GM19025 (cell line): ENCODE results near the gene HSD17B8.

Source experiments
- ATAC-seq: cut with Tn5 transposase; IDR thresholded peaks from one replicate; pipeline ENCODE4 v1.9.1; 2021; ENCODE audit warnings: mild to moderate bottlenecking, low read depth, moderate library complexity; ENCODE audit not compliant: unreplicated experiment

Gene HSD17B8

DNA sequence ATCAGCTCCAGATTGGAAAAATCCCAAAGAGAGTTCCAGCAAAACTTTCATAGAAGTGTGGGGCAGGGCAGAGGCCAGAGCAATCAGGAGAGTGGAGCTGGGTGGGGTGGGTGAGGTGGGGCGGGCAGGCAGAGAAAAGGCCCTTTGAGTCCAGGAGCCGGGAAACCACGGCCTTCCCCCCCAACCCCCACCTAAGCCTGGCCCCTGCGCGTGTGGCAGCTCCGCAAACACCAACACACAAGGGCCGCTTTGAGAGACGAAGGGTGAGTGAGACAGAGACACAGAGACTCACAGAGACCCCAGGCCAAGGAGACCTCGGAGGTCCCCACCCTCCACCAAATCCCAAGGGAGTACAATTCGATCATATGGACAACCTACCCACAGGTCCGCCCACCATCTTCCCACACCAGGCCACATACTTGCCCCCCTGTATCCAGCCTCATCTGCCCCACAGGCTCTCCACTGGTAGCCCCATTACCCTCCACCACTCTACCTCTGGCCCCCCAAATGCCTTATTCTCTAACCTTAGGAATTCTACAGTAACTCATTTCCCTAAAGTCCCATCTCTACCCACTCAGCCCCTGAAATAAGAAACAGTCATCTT, 13.8 kb upstream of the HSD17B8 start:
- no peak for ATAC-seq

DNA sequence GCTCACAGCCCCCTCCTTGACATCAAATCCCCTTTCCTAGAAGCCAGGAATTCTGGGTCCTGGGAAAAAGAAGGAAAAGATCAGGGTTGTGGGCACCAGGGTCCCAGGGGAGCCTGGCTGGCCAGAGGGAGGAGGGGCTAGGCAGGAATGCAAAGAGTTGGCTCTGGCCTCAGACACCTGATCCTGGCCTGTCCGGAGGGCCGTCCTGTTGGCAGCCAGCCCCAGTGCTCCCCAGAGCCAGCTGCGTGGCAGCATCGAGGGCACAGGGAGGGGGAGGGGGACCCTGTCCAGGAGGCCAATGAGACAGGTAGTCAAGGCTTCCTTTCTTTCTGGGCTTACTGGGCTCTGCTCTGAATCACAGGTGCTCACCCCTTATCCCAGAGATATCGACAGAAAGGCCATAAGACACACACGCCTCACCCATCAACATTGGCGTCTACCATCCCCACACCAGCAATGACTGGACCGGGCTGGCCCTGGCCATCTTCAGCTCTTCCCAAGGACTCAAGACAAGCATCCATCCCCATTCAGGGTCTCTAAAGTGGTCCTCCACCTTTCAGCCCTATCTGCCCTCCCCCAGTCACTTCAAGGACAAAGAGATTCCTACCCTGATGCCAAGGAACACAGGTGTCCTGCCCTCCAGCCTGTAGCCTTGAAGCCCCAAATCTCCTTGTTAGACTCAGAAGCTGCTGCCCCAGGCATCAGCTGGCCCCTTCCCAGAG, 12.9 kb upstream of the HSD17B8 start:
- no peak for ATAC-seq

DNA sequence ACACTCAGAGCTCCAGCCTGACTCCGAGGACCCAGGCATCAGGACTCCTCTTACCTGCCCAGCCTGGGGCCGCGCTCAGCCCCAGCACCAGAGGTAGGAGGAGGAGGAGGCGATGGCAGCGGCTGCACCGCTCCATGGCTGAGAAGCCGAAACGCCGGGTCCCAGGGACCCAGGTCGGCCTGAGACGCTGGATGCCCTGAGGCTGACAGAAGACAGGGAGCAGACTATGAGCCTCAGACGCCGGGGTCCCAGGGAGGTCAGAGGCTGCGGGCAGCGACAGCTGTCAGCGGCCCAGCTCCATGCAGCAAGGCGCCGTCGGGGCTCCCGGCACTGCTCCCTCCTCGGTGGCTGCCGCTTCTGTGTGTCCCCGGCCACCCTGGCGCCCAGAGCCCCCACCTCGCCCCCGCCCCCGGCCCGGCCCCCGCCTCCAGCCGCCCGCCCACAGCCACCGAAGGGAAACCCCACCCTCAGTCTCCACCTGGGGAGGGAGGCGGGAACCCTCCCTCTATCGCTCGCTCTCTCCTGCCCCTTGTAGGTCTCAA, 12.3 kb upstream of the HSD17B8 start, which contains the start of gene COL11A2:
COL11A2 (minus strand) TSS at position 363 of the 542 bp plus-strand sequence; CDS start at position 136, 227 bp downstream.
- no peak for ATAC-seq

DNA sequence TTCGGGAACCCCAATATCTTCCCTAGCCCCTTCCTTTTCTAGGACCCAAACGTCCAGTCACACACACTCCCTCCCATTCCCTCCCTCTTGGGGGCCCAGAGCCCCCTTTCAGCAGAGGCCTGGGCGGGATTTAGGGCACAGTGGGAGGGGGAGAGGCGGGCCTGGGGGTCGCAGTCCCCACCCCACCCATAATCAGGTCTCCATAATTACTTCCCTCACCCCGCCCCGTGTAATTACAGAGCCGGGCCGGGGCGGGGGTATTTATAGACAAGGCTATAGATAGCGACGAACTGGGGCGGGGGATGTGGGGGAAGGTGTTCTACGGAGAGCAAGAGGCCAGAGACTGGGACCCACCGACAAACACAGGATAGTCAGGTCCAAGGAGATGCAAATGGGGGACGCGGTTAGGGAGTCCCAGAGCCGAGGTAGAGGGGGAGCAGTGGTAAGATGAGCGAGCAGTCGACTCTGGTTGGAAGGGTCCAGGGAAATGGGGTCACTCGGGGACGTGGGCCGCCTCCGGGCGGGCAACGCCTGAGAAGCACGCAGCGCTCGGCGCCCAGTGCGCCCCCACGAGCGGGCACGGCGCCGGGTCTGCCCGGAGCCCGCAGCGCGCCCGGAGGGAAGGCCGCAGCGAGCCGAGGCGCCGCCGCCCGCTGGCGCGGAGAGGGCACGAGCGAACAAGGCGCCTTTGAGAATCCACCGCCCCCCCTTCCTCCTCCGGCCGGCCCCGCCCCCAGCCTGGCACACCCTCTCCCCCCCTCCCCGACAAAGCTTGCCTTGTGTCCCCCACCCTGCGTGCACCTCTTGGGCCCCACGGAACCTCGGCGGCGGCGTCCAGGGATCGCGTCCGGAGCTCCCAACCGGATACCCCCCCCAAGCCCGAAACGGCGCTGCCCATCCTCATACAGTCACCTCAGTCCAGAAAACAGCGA, 11.5 kb upstream of the HSD17B8 start:
- no peak for ATAC-seq

DNA sequence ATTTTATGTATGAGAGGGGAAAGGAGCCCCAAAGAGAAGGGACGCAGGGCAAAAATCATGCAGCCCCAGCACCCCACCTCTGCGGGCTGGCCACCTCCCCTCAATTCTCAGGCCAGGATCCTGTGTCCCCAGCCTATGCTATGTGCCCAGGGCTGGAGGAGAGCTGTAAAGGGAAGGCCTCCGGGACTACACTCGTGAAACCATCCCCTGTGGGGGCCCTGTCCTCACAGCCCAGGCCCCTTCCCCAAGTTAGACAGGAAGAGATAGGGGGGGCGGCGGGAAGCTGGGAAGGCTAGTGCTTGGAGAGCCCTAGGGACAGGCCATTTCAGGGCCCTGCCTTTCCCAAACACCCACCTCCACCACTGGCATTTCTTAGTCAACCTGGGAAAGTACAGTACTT, 10.8 kb upstream of the HSD17B8 start:
- no peak for ATAC-seq

DNA sequence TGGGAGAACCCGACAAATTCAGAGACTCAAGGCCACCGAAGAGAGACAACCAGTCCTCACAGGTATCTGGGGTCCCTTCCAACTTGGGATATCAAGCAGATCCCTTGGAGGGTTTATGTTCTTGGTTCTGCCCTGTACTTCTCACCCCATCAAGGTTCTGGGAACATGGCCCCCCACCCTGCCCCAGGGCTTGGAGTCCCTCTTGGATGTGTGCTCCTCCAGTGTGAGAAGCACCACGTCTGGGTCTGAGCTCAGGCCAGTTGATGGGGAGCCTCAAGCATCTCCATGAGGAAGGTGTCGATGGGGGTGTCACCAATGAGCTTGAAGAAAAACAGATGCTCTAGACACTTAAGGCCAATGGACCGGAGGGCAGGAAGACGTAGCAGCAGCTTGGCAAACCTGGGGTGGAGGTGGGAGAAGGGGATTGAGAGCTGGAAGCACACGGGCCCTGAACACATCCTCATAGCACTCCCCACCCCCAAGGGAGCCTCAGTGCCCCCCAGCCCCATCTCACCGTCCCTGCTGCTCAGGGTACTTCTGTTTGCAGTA, 9.9 kb upstream of the HSD17B8 start:
- no peak for ATAC-seq

DNA sequence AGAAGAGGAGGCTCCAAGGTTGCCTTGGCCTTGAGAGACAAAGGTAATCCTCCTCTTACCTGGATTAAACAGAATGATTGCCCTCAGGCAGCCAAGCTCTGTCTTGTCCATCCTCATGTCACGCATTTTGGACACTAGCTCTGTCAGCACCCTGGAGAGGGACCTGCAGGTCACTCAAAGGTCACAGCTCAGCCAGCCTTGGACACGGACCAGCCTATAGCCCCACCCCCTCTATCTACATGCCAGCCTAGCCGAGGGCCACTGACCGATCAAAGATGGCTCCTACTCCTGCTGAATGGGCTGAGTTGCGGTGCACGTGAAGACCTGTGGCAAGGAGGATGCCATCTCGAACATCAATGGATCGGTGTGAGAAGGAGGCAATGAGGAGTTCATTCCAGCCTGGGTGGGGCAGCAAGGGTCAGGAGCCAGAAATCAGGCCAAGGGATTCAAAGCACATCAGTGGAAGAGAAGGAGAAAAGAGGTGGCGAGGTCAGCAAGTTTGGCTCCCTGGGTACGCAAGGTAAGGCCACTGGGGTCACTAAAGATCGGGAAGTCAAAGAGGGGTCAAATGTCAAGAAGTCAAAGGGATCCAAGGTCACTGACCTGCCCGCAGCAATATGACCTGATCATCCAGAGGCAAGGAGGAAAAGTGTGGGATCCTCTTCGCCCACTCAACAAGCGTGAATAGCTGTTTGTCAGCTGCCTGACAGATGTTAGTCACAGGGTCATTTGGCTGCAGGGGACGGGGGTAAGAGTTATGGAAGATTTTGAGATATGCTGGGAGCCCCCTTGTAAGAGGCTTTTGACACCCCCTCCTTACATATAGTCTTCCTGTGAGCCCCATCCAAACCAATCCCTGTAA, 8.9 kb upstream of the HSD17B8 start:
- ATAC-seq: no peak

DNA sequence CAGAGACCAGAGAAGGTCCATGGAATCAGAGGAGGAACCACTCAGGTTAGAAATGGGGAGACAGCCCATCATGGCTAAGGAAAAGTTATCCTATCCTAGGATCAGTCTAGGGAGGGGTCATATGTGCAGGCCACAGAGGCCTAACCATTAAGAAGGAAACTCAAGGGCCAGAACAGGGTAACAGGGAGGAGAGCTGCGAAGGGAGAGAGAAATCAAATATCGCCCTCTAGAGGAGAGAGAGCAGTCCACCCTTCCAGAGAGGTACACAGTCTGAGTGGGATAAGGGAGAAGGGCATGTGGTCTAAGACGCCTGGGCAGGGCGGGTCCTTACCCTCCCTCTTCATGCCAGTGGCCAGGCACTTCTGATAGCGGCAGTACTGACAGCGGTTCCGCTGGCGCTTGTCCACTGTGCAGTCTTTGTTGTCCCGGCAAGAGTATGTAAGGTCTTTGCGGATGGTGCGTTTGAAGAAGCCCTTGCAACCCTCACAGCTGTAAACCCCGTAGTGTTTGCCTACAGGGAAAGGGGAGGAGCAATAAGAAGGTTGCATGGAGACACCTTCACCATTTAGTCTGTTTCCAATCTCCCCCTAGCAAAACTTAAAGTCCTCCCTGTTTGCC, 6.9 kb upstream of the HSD17B8 start:
- no peak for ATAC-seq

DNA sequence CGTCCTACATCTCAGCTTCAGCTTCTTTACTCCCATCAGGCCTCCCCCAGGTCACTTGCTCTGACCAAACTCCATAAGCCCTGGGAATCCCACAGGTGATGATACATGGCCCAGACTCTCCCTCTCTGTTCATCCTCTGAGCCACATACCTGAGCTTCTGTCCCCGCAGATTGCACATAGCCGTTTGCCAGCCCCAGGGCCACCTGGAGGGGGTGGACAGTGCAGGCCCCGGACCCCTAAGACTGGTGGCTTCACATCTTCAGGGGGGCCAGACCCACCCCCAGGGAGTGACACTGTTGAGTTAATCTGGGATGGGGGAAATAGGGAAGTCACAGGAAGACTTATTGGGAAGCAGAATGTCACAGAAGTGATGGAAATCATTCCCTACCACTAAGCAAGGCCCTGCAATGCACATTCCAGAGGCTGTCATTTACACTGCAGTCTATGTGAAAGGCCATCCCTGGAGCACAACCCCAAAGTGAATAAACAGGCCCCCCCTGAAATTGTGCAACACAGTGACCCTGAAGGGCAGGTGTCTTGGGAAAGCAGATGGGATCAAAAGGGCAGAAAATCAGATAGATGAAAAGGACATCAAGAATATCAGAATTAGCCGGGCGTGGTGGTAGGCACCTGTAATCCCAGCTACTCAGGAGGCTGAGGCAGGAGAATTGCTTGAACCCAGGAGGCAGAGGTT, 6.1 kb upstream of the HSD17B8 start:
- no peak for ATAC-seq

DNA sequence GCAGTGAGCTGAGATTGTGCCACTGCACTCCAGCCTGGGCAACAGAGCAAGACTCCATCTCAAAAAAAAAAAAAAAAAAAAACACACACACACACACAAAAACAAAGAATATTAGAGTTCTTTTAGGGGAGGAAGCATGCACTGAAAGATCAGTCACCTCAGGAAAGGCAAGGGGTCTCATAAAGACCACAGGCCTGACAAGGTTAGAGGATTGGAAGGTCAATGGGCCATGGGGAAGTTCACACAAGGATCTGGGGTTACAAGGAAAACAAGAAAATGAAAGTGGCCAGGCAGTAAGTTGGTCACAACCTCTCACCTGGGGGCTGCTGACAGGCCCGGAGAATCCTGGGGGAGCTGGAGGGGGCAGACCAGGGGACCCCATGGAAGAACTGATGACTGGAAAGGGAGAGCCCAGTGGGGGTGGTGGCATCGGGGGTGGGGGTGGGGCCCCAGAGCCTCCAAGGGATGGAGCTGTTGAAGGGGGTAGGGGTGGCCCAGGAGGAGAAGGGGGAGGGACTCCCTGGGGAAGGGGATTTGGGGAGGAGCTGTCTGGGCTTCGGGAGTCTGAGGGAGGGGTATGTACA, 5.5 kb upstream of the HSD17B8 start:
- no peak for ATAC-seq

DNA sequence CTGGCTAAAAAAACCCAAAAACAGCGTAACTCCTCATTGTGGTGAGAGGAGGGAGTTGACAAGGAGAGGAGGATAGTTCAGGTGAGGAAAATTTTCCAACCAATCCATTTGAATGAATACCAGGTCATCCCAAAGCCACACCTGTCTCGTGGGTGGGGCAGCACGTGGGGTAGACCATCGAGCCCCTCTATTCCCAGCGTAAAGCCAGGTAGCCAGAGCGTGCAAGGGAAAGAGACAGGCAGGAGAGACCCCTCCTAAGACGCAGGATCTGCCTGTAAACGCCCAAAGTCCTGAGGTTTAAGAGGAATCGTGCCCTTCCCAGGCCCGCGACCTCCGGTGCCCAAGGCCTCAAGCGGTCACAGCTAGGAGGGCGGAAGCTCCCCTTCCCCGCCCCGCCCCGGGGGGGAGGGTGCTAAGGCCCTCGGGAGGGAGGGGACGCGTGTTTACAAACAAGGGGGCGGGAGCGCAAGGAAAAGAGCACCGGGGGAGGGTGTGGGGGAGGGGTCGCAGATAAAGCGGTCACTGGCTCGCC, 4.7 kb upstream of the HSD17B8 start:
- peak; percentile 9 for ATAC-seq

DNA sequence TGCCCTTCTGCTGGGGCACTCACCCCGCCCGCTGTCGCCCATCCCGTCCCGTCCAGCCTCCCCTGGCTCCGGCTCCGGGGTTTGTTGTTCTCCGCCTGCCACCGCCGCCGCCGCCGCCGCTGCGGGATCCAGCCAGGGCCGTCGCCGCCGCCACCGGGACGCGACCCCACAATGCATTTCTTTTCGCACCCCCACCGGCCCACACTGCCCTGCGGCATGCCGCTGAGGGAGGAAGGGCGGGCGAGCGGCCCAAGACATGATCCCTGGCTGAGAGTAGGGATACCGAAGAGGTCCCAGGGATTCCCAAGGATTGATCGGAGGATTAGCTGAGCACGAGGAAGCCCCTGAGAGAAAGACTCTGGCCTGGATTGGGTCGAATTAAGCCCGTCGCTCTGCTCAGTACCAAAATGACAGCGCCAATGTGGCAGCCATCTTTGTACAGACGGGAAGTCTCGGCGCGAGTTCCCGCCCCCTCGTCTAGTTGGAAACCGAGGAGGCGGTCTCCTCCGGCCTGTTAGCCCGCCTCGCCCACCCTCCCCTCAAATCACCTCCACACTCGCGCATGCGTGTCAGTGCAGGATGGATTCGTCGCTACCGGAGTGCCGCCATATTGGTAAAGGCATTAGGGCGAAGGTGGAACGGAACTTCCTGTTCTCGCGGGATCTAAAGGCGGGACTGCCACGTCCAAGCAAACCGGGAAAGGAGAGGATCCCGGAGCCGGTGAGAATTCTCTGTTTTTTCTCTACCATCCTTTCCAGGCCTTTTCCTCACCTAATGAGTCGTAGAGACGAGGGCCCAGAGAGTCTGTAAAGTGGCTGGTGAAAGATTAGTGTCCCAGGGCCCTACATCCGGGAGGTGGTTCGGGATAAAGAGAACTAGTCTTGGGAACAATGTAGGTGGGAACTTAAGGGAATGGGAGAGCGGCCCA, 4.0 kb upstream of the HSD17B8 start, which contains the start of the genes RXRB and SLC39A7:
RXRB (minus strand) TSS at position 447 of the 928 bp plus-strand sequence; CDS start at position 258, 189 bp downstream.
SLC39A7 (plus strand) TSS at position 649 of the 928 bp plus-strand sequence. CDS start 379 bp downstream, outside the sequence.
- ATAC-seq: peak; percentile 54

DNA sequence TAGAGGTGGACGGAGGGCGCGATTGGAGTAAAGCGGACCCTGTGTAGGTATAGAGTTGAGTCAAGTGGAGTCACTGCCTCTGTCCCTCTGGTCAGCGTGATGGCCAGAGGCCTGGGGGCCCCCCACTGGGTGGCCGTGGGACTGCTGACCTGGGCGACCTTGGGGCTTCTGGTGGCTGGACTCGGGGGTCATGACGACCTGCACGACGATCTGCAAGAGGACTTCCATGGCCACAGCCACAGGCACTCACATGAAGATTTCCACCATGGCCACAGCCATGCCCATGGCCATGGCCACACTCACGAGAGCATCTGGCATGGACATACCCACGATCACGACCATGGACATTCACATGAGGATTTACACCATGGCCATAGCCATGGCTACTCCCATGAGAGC, 3.3 kb upstream of the HSD17B8 start:
- no peak for ATAC-seq

DNA sequence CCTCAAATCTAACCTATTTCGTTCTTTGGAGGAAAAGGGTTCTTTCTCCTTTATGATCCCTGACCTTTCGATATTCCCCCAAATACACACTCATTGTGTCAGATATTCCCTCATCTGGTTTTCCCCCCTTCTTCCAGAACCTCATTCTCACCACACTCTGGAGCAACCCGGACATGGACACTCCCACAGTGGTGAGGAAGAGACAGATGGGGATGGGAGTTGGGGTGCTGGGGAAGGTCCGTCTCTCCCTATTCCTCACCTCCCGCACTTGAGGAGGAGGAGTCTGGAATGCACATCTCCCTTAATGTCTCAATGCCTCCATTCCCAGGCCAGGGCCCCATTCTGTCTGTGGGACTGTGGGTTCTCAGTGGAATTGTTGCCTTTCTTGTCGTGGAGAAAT, 2.5 kb upstream of the HSD17B8 start:
- ATAC-seq: no peak

DNA sequence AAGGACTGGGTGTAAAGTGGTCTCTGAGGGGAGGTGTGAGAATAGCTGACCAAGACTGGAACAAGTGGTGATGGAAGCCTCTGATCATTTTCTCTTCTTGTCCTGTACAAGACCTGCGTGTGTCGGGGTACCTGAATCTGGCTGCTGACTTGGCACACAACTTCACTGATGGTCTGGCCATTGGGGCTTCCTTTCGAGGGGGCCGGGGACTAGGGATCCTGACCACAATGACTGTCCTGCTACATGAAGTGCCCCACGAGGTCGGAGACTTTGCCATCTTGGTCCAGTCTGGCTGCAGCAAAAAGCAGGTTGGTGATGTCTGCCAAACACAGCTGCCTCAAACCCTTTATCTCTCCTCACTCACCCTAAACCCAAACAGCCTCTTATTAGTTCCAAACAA, 1.7 kb upstream of the HSD17B8 start:
- no peak for ATAC-seq

DNA sequence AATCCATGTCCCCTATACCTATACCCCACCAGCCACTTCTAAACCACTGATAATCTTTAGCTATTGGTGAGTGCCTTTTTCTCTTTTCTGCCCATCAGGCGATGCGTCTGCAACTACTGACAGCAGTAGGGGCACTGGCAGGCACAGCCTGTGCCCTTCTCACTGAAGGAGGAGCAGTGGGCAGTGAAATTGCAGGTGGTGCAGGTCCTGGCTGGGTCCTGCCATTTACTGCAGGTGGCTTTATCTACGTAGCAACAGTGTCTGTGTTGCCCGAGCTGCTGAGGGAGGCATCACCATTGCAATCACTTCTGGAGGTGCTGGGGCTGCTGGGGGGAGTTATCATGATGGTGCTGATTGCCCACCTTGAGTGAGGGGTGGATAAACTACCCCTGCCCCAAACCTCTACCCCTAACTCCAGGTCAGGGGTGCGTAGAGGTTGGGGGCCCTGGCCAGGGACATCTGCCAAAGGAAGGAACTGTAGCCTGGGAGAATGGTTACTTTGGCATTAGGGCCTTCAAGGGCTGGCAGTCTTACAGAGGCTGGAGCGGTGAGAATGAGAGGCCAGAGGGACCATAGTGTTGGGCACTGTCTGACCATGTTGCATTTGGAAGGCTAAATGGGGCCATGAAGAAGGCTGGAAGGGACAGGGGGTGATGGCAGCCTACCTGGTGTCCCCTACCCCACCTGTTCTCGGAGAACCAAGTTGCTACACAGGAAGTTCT, 851 bp upstream of the HSD17B8 start:
- ATAC-seq: no peak
